GM12891 (cell line): Measurements from ENCODE around the gene KCNA10.

Source experiments
- DNase-seq: peaks from one replicate; pipeline ENCODE4 v3.0.0; 2011; ENCODE audit warnings: low spot score; ENCODE audit not compliant: insufficient read length
- FAIRE-seq: peaks from 2 replicates; lab custom pipeline; 2011; peaks lifted over from hg19 to GRCh38; lab: Jason Lieb, UNC
- PAX5 ChIP-seq: IDR thresholded peaks from 2 replicates; pipeline ENCODE4 v1.6.1; 2011; ENCODE audit warnings: low read length, moderate library complexity, mild to moderate bottlenecking; ENCODE audit not compliant: insufficient read depth, severe bottlenecking
- POLR2A ChIP-seq: IDR thresholded peaks from 2 replicates; pipeline ENCODE4 v1.6.1; 2011; ENCODE audit warnings: low read depth, low read length, control low read depth
- POLR2AphosphoS5 ChIP-seq: IDR thresholded peaks from 2 replicates; pipeline ENCODE4 v1.6.1; 2011; ENCODE audit warnings: low read depth, low read length, control low read depth
- POU2F2 ChIP-seq: IDR thresholded peaks from 2 replicates; pipeline ENCODE4 v1.6.1; 2011; ENCODE audit warnings: low read depth, mild to moderate bottlenecking, control low read depth, low read length, moderate library complexity
- SPI1 ChIP-seq: IDR thresholded peaks from 2 replicates; pipeline ENCODE4 v1.6.1; 2011; ENCODE audit warnings: low read depth, low read length, control low read depth
- TAF1 ChIP-seq: IDR thresholded peaks from 2 replicates; pipeline ENCODE4 v1.6.1; 2011; ENCODE audit warnings: low read depth, low read length, control low read depth

KCNA10 gene

DNA sequence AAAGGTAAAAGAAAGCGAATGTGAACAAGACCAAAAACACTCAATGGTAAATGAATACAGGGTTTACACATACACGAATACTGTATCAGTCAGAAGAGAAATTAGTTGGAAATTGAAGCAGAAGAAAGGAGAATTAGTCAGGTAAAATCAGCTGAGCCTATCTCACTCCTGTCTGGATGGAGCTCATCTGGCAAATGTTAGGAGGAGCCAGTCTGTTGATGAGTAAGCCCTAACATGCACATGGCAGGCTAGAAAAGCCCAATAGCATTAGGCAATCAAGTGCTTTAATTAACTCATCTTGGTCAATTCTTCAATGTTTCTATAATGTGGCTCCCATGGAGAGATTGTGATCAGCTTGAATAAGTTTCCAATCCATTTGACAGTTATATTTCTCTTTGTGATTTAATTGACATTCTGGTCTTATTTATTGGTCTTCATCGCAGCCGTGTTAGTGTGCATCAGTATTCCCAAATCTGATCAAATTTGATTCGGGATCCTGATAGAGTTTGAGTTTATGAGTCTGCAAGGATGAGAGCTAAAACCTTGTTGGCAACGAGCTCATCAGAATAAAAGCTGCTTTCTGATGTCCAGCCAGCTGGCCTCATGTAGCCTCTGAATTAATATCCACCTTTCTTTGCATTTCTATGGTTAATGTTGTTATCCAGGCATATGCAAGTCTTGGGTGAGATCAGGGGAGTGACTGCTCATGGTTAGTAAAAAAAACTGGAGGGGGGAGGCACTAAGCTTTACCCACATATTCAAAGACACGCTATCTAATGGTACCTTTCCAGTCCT, 22.1 kb upstream of the KCNA10 start:
- TF ChIP-seq POLR2A: no peak
- TF ChIP-seq PAX5: no peak
- no peak for TF ChIP-seq SPI1
- no peak for TF ChIP-seq POU2F2
- TF ChIP-seq TAF1: no peak
- TF ChIP-seq POLR2AphosphoS5: no peak
- FAIRE-seq: no peak
- DNase-seq: no peak

GRCh38 chr1:110538921-110539320, 19.9 kb upstream of the KCNA10 start:
- no peak for DNase-seq
- TF ChIP-seq POLR2A (no peak), PAX5 (no peak), POU2F2 (no peak), POLR2AphosphoS5 (no peak), SPI1 (no peak), TAF1 (no peak)
- FAIRE-seq: no peak

GRCh38 chr1:110538075-110538474, 19.1 kb upstream of the KCNA10 start:
- TF ChIP-seq PAX5 (no peak), TAF1 (no peak), POU2F2 (no peak), POLR2AphosphoS5 (no peak), SPI1 (no peak), POLR2A (no peak)
- no peak for DNase-seq
- FAIRE-seq: no peak

DNA sequence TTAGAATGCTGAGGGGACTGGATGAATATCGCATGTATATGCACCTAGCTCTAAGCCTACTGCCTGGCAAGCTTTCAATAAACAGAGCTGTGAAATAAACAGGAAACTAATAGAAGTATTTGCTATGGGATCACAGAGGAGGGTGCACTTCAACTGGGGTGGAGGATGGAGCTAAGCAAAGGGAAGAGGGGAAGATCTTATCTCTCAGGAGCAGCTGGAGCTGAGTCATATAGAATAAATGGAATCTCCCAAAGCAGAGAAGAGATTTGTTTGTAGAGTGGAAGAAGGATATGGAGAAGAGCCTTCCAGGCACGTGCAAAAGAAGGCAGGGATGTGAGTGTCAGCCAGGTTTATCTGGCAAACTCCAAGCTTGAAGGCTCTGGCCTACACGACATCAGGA, 17.0 kb upstream of the KCNA10 start:
- TF ChIP-seq POLR2A (no peak), POU2F2 (no peak), POLR2AphosphoS5 (no peak), PAX5 (no peak), TAF1 (no peak), SPI1 (no peak)
- no peak for FAIRE-seq
- DNase-seq: no peak

- FAIRE-seq: no peak
These were observed 14.3 kb upstream of the KCNA10 start for GRCh38 chr1:110533230-110533629.

GRCh38 chr1:110529011-110529410, 10.0 kb upstream of the KCNA10 start:
- TF ChIP-seq POLR2A: no peak
- no peak for TF ChIP-seq POU2F2
- no peak for TF ChIP-seq POLR2AphosphoS5
- no peak for TF ChIP-seq TAF1
- TF ChIP-seq PAX5: no peak
- no peak for TF ChIP-seq SPI1
- FAIRE-seq (no peak), DNase-seq (no peak)

More at GRCh38 chr1:110533230-110533629, 14.3 kb upstream of the KCNA10 start:
- TF ChIP-seq TAF1: no peak
- TF ChIP-seq PAX5: no peak
- TF ChIP-seq POU2F2: no peak
- TF ChIP-seq POLR2A: no peak
- TF ChIP-seq SPI1: no peak
- TF ChIP-seq POLR2AphosphoS5: no peak
- DNase-seq: no peak

DNA sequence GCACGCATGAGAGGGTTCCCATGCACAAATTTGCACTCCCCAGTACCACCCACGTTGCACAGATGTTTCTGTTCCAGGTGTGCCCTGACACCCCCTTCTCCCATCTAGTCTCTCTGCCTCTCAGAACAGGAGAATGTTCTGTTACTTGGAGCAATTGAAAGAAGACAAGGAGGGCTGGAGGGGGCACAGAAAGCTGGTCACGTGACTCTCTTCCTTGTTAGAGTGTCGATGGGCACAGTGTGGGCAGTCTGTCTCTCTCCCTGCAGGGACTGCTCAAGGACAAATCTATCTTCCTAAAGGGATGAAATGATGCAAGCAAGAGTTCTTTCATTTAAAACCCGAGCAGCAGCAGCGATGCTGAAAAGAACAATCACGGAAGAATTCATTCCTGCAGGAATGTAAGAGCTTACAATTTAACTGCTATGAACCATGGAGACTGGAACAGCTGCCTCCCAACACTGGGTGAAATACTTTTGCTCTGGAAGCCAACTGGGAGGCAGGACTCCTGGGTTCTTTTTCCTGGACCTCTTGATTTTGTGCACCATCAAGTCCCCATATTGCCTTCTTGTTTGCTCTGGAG, 7.3 kb upstream of the KCNA10 start:
- FAIRE-seq: no peak
- no peak for TF ChIP-seq SPI1
- no peak for TF ChIP-seq POLR2A
- TF ChIP-seq PAX5: no peak
- no peak for TF ChIP-seq POU2F2
- no peak for TF ChIP-seq POLR2AphosphoS5
- TF ChIP-seq TAF1: no peak

GRCh38 chr1:110525249-110525595, 6.2 kb upstream of the KCNA10 start:
- TF ChIP-seq POLR2AphosphoS5: no peak
- no peak for TF ChIP-seq POU2F2
- TF ChIP-seq POLR2A: no peak
- no peak for TF ChIP-seq SPI1
- TF ChIP-seq TAF1: no peak
- no peak for TF ChIP-seq PAX5
- FAIRE-seq: no peak
- no peak for DNase-seq

More for the DNA sequence above, 7.3 kb upstream of the KCNA10 start:
- DNase-seq: no peak
